ENCODE measurements around the gene CIAO2B. TPM values are rescaled to one million over a fixed set of nuclear protein-coding genes. Genes with fewer than 3 reads are reported as not detected.

Gene CIAO2B
- polyA plus RNA-seq, 1 donor (not counting 4 experiments of a cell fraction or from before 2014, with no cell fraction given): 105 TPM

DNA sequence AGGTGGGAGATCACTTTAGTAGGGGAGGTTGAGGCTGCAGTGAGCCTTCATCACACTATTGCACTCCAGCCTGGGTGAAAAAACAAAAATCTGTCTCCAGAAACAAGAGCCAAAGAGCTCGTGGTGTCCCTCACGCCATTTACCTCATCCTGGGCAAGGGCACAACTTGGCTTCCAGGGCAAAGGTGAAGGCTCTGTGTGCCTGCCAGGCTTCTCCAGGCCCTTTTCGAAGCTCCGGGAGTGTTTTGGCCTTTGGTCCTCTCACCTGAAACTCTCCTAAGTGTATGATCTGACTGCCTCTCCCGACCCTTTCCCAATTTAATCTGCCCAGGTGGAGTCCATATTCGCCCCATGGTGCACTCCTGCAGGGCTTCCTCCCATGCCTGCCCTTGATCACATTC, 15.3 kb upstream of the CIAO2B start:
- Histone ChIP-seq H3K9me1 (ENCODE audit: control insufficient read depth, extremely low read depth, insufficient read depth, low read length) (no peaks in the 10 kb centered on the region), H3K36me3 (ENCODE audit: control insufficient read depth in 2 of 2, extremely low read depth in 1 of 2, insufficient read depth in 2 of 2, low read length in 2 of 2) (no peaks in the 10 kb centered on the region), H3K9ac (ENCODE audit: control insufficient read depth, extremely low read depth, insufficient read depth, low read length) (no peak overlapping the region), H3K27me3 (ENCODE audit: control insufficient read depth, extremely low read depth, insufficient read depth, low read length) (no peaks in the 10 kb centered on the region), H3K4me3 (ENCODE audit: control insufficient read depth in 2 of 3, extremely low read depth in 1 of 3, insufficient read depth in 2 of 3, low read depth in 1 of 3, low read length in 3 of 3) (no peak overlapping the region), H3K4me2 (ENCODE audit: control insufficient read depth, extremely low read depth, insufficient read depth, low read depth, low read length) (peak overlapping the region; percentile 95), H3K9me3 (ENCODE audit: control insufficient read depth, low read depth, low read length) (no peaks in the 10 kb centered on the region), H2AFZ (ENCODE audit: control insufficient read depth, low read length) (no peak overlapping the region), H4K20me1 (ENCODE audit: control insufficient read depth, extremely low read depth, insufficient read depth, low read length) (no peaks in the 10 kb centered on the region), H3K27ac (ENCODE audit: control insufficient read depth, insufficient read depth, low read length) (no peak overlapping the region), H3K4me1 (ENCODE audit: control insufficient read depth, extremely low read depth, insufficient read depth, low read length) (peaks cover 22% of the 10 kb centered on the region), H3K79me2 (ENCODE audit: control insufficient read depth, insufficient read depth, low read length) (no peaks in the 10 kb centered on the region)
- DNase-seq (ENCODE audit: low read depth, low spot score) (no peak), FAIRE-seq (no peak)
- dilution Hi-C loops (cut with MboI; ENCODE audit: extremely low pct_ligation_motif_present, low sequenced_read_pairs): no loop called here
- TF ChIP-seq, protein P1, sequence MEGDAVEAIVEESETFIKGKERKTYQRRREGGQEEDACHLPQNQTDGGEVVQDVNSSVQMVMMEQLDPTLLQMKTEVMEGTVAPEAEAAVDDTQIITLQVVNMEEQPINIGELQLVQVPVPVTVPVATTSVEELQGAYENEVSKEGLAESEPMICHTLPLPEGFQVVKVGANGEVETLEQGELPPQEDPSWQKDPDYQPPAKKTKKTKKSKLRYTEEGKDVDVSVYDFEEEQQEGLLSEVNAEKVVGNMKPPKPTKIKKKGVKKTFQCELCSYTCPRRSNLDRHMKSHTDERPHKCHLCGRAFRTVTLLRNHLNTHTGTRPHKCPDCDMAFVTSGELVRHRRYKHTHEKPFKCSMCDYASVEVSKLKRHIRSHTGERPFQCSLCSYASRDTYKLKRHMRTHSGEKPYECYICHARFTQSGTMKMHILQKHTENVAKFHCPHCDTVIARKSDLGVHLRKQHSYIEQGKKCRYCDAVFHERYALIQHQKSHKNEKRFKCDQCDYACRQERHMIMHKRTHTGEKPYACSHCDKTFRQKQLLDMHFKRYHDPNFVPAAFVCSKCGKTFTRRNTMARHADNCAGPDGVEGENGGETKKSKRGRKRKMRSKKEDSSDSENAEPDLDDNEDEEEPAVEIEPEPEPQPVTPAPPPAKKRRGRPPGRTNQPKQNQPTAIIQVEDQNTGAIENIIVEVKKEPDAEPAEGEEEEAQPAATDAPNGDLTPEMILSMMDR (optimal IDR thresholded peaks at IDR 0.05 in 1 of 3, IDR thresholded peaks at IDR 0.05 in 1 of 3, conservative IDR thresholded peaks at IDR 0.05 in 1 of 3; ENCODE audit: extremely low read depth in 1 of 3, insufficient read depth in 2 of 3, low read length in 3 of 3): no peak
- TF ChIP-seq EZH2 (IDR thresholded peaks at IDR 0.05; ENCODE audit: low read length): no peak

DNA sequence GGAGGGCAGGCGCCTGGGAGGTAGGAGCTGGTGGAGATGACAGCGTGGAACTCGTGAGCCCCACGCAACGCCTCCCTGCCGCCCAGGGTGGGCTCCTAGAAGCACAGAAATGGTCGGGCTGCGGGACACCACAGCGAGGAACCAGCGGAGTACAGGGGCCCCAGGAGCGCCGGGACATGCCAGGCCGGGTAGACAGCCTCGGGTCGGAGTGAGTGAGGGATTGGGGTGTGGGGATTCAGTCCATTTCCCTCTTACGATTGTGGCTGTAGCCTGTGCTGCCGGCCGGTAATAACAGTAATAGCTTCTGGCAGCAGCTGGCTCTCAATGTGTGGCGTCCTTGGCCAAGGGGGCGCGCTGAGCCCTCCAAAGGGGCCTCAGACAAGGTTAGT, 14.6 kb upstream of the CIAO2B start:
- H3K4me1 ChIP-seq (ENCODE audit: control insufficient read depth, extremely low read depth, insufficient read depth, low read length): peaks cover 20% of the 10 kb centered on the region
- no peak overlapping the region for H3K27ac ChIP-seq (ENCODE audit: control insufficient read depth, insufficient read depth, low read length)
- peak overlapping the region; percentile 95 for H3K4me2 ChIP-seq (ENCODE audit: control insufficient read depth, extremely low read depth, insufficient read depth, low read depth, low read length)

More for the DNA sequence above, 14.6 kb upstream of the CIAO2B start:
- H3K79me2 ChIP-seq (ENCODE audit: control insufficient read depth, insufficient read depth, low read length): no peaks in the 10 kb centered on the region
- H4K20me1 ChIP-seq (ENCODE audit: control insufficient read depth, extremely low read depth, insufficient read depth, low read length): no peaks in the 10 kb centered on the region
- TF ChIP-seq, protein P1 (optimal IDR thresholded peaks at IDR 0.05 in 1 of 3, IDR thresholded peaks at IDR 0.05 in 1 of 3, conservative IDR thresholded peaks at IDR 0.05 in 1 of 3; ENCODE audit: extremely low read depth in 1 of 3, insufficient read depth in 2 of 3, low read length in 3 of 3): no peak
- no peak for TF ChIP-seq EZH2 (IDR thresholded peaks at IDR 0.05; ENCODE audit: low read length)
- no peak for DNase-seq (ENCODE audit: low read depth, low spot score)
- peak overlapping the region; percentile 43 to 76 (median 69) for H3K4me3 ChIP-seq (ENCODE audit: control insufficient read depth in 2 of 3, extremely low read depth in 1 of 3, insufficient read depth in 2 of 3, low read depth in 1 of 3, low read length in 3 of 3)
- H3K9me1 ChIP-seq (ENCODE audit: control insufficient read depth, extremely low read depth, insufficient read depth, low read length): no peaks in the 10 kb centered on the region
- peaks cover 0 to 2% of the 10 kb centered on the region in 2 experiments for H3K36me3 ChIP-seq (ENCODE audit: control insufficient read depth in 2 of 2, extremely low read depth in 1 of 2, insufficient read depth in 2 of 2, low read length in 2 of 2)
- no peaks in the 10 kb centered on the region for H3K9me3 ChIP-seq (ENCODE audit: control insufficient read depth, low read depth, low read length)
- H3K27me3 ChIP-seq (ENCODE audit: control insufficient read depth, extremely low read depth, insufficient read depth, low read length): no peaks in the 10 kb centered on the region
- dilution Hi-C loops (cut with MboI; ENCODE audit: extremely low pct_ligation_motif_present, low sequenced_read_pairs): no loop called here
- H2AFZ ChIP-seq (ENCODE audit: control insufficient read depth, low read length): peak overlapping the region; percentile 84
- no peak for FAIRE-seq
- peak overlapping the region; percentile 68 for H3K9ac ChIP-seq (ENCODE audit: control insufficient read depth, extremely low read depth, insufficient read depth, low read length)

Measured in keratinocyte (primary cell).